HEK293 (cell line): ENCODE data around the gene PTP4A2.
A peak's percentile ranks its signal among the peaks of the same experiment; 100 is the strongest.

Source experiments
- BCL11A ChIP-seq: fragments of 450-650 bp; formaldehyde crosslinking; IDR thresholded peaks from 2 replicates; pipeline ENCODE4 v1.5.1; 2016; ENCODE audit warnings: low read depth, missing biosample characterization, missing genetic modification characterization
- HOXC10 ChIP-seq: sonication (generic); formaldehyde crosslinking; IDR thresholded peaks from 2 replicates; pipeline ENCODE4 v1.8.1; 2023; ENCODE audit warnings: mild to moderate bottlenecking, missing genetic modification reagents
- PBX3 ChIP-seq: sonication (generic); formaldehyde crosslinking; IDR thresholded peaks from 2 replicates; pipeline ENCODE4 v1.8.1; 2022; ENCODE audit warnings: mild to moderate bottlenecking, moderate library complexity, missing genetic modification reagents
- PRDM1 ChIP-seq: fragments of 450-650 bp; formaldehyde crosslinking; IDR thresholded peaks from 2 replicates; pipeline ENCODE4; 2016; ENCODE audit warnings: missing biosample characterization, missing genetic modification characterization
- PRDM2 ChIP-seq: fragments of 450-650 bp; formaldehyde crosslinking; IDR thresholded peaks from 2 replicates; pipeline ENCODE4 v1.5.1; 2016; ENCODE audit warnings: missing biosample characterization, missing genetic modification characterization, borderline replicate concordance
- SETDB1 ChIP-seq: IDR thresholded peaks from one replicate; pipeline ENCODE4 v1.6.1; 2017; ENCODE audit warnings: mild to moderate bottlenecking, low read length, moderate library complexity, mixed read lengths; ENCODE audit not compliant: insufficient read length
- SP7 ChIP-seq: fragments of 450-650 bp; formaldehyde crosslinking; IDR thresholded peaks from 2 replicates; pipeline ENCODE4 v1.5.1; 2016; ENCODE audit warnings: missing biosample characterization, missing genetic modification characterization
- YY2 ChIP-seq: fragments of 450-650 bp; formaldehyde crosslinking; IDR thresholded peaks from 2 replicates; pipeline ENCODE4 v1.5.1; 2016; ENCODE audit warnings: missing biosample characterization, missing genetic modification characterization
- ZBTB11 ChIP-seq: fragments of 450-650 bp; formaldehyde crosslinking; conservative IDR thresholded peaks from 2 replicates; pipeline ENCODE4 v1.5.1; 2016; ENCODE audit warnings: low read depth, missing biosample characterization, missing genetic modification characterization
- ZBTB48 ChIP-seq: fragments of 450-650 bp; formaldehyde crosslinking; IDR thresholded peaks from 2 replicates; pipeline ENCODE4 v1.5.1; 2016; ENCODE audit warnings: missing biosample characterization, missing genetic modification characterization
- ZBTB7A ChIP-seq: fragments of 450-650 bp; formaldehyde crosslinking; IDR thresholded peaks from 2 replicates; pipeline ENCODE4 v1.5.1; 2016; ENCODE audit warnings: low read depth, missing biosample characterization, missing genetic modification characterization
- ZFHX2 ChIP-seq: fragments of 450-650 bp; formaldehyde crosslinking; conservative IDR thresholded peaks from 2 replicates; pipeline ENCODE4 v1.5.1; 2016; ENCODE audit warnings: missing biosample characterization, missing genetic modification characterization
- ZFP3 ChIP-seq: fragments of 450-650 bp; formaldehyde crosslinking; IDR thresholded peaks from 2 replicates; pipeline ENCODE4 v1.5.1; 2016; ENCODE audit warnings: low read depth, missing biosample characterization, missing genetic modification characterization
- ZNF10 ChIP-seq: fragments of 450-650 bp; formaldehyde crosslinking; IDR thresholded peaks from 2 replicates; pipeline ENCODE4 v1.5.1; 2017; ENCODE audit warnings: missing biosample characterization, missing genetic modification characterization
- ZNF19 ChIP-seq: fragments of 450-650 bp; formaldehyde crosslinking; IDR thresholded peaks from 2 replicates; pipeline ENCODE4; 2016; ENCODE audit warnings: missing biosample characterization, missing genetic modification characterization, low read depth
- ZNF248 ChIP-seq: fragments of 450-650 bp; formaldehyde crosslinking; IDR thresholded peaks from 2 replicates; pipeline ENCODE4 v1.5.1; 2017; ENCODE audit warnings: missing biosample characterization, missing genetic modification characterization
- ZNF280D ChIP-seq: fragments of 450-650 bp; formaldehyde crosslinking; IDR thresholded peaks from 2 replicates; pipeline ENCODE4 v1.5.1; 2016; ENCODE audit warnings: missing biosample characterization, missing genetic modification characterization
- ZNF302 ChIP-seq: fragments of 450-650 bp; formaldehyde crosslinking; IDR thresholded peaks from 2 replicates; pipeline ENCODE4 v1.5.1; 2016; ENCODE audit warnings: missing biosample characterization, missing genetic modification characterization, low read depth
- ZNF488 ChIP-seq: fragments of 450-650 bp; formaldehyde crosslinking; IDR thresholded peaks from 2 replicates; pipeline ENCODE4 v1.5.1; 2016; ENCODE audit warnings: missing biosample characterization, missing genetic modification characterization
- ZNF501 ChIP-seq: fragments of 450-650 bp; formaldehyde crosslinking; IDR thresholded peaks from 2 replicates; pipeline ENCODE4 v1.5.1; 2016; ENCODE audit warnings: missing biosample characterization, missing genetic modification characterization
- ZNF768 ChIP-seq: fragments of 450-650 bp; formaldehyde crosslinking; IDR thresholded peaks from 2 replicates; pipeline ENCODE4 v1.5.1; 2018; ENCODE audit warnings: missing biosample characterization, mild to moderate bottlenecking, missing genetic modification characterization
- ZNF776 ChIP-seq: fragments of 450-650 bp; formaldehyde crosslinking; IDR thresholded peaks from 2 replicates; pipeline ENCODE4 v1.5.0; 2017; ENCODE audit warnings: missing biosample characterization, missing genetic modification characterization, borderline replicate concordance
- ZNF777 ChIP-seq: fragments of 450-650 bp; formaldehyde crosslinking; IDR thresholded peaks from 2 replicates; pipeline ENCODE4 v1.5.1; 2017; ENCODE audit warnings: missing biosample characterization, missing genetic modification characterization, borderline replicate concordance
- ZNF843 ChIP-seq: fragments of 450-650 bp; formaldehyde crosslinking; IDR thresholded peaks from 2 replicates; pipeline ENCODE4 v1.5.1; 2016; ENCODE audit warnings: missing biosample characterization, missing genetic modification characterization

The PTP4A2 gene

GRCh38 chr1:31944205-31945089 lies 6.3 kb upstream of the PTP4A2 start (continued):
- TF ChIP-seq PRDM2 (tag by site-specific recombination): no peak
- no peak for TF ChIP-seq SETDB1
- no peak; the same call in 1 of the 2 replicates for TF ChIP-seq ZFP3 (tag by site-specific recombination)
- TF ChIP-seq ZBTB7A (tag by site-specific recombination): 0 out of 2 replicates have a peak, but pooled peaks have one; percentile 45
- TF ChIP-seq ZNF248 (tag by site-specific recombination): no peak
- TF ChIP-seq ZNF768 (tag by site-specific recombination): no peak
- TF ChIP-seq ZNF488 (tag by site-specific recombination): no peak
- peak; percentile 97 for TF ChIP-seq ZNF501 (tag by site-specific recombination)
- no peak for TF ChIP-seq ZNF843 (tag by site-specific recombination)
- TF ChIP-seq YY2 (tag by site-specific recombination): no peak; the same call in 1 of the 2 replicates
- no peak for TF ChIP-seq ZNF280D (tag by site-specific recombination)
- TF ChIP-seq HOXC10 (CRISPR knock-in tag): no peak
- peak; percentile 82 for TF ChIP-seq ZBTB48
- peak; percentile 70; the same call in 1 of the 2 replicates for TF ChIP-seq PRDM1 (tag by site-specific recombination)
- peak; percentile 69; the same call in 1 of the 2 replicates for TF ChIP-seq BCL11A
- TF ChIP-seq ZNF302 (tag by site-specific recombination): no peak
- 0 out of 2 replicates have a peak, but pooled peaks have one; percentile 42 for TF ChIP-seq PBX3 (CRISPR knock-in tag)
- peak; percentile 19; the same call in 1 of the 2 replicates for TF ChIP-seq ZNF777 (tag by site-specific recombination)
- peak; percentile 92 for TF ChIP-seq SP7 (tag by site-specific recombination)
- no peak; the same call in 1 of the 2 replicates for TF ChIP-seq ZBTB11 (tag by site-specific recombination)
- peak; percentile 86 for TF ChIP-seq ZFHX2 (tag by site-specific recombination)
- TF ChIP-seq ZNF10: no peak
- TF ChIP-seq ZNF776 (tag by site-specific recombination): no peak
- TF ChIP-seq ZNF19 (tag by site-specific recombination): no peak
